Measurements from ENCODE around the gene ACSL3.
"Not testable (repeated sequence)": the region's sequence is repeated elsewhere in the genome, so short reads cannot be mapped to it uniquely, and the experiment has no call there.

ACSL3 gene

DNA sequence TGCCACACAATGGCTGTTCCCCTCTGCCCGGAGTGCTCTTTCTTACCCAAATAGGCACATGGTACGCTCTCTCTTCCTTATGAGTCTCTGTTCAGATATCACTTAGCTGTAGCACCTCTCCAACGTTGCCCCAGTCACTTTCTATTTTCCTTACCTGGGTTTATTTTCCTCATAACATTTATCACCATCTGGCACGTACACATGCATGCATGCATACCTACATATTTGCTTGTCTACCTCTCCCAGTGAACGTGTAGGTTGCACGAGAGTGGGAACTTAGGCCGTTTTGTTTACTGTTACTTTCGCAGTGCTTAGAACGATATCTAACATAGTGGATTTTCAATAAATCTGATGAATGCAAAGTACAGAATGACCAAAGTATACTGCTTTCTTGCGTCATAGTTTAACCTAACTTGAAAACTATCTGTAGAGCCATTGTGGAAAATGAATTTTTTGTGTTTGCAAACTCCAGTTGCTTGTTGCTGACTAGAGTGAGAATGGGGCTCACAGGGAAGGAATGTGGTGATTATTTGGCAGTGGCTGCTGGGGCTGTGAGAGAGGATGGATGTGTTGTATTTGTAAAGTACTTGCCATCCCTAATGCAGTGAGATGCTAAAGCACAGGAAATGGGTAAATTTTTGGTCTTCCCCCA, 47.1 kb downstream of the ACSL3 start:
- no peak overlapping the region for H3K4me3 ChIP-seq (replicated peaks in 1 of 2; ENCODE audit: low read depth in 2 of 2, low read length in 2 of 2)
- TF ChIP-seq, protein P1, sequence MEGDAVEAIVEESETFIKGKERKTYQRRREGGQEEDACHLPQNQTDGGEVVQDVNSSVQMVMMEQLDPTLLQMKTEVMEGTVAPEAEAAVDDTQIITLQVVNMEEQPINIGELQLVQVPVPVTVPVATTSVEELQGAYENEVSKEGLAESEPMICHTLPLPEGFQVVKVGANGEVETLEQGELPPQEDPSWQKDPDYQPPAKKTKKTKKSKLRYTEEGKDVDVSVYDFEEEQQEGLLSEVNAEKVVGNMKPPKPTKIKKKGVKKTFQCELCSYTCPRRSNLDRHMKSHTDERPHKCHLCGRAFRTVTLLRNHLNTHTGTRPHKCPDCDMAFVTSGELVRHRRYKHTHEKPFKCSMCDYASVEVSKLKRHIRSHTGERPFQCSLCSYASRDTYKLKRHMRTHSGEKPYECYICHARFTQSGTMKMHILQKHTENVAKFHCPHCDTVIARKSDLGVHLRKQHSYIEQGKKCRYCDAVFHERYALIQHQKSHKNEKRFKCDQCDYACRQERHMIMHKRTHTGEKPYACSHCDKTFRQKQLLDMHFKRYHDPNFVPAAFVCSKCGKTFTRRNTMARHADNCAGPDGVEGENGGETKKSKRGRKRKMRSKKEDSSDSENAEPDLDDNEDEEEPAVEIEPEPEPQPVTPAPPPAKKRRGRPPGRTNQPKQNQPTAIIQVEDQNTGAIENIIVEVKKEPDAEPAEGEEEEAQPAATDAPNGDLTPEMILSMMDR (IDR thresholded peaks at IDR 0.05; ENCODE audit: low read depth, low read length): no peak
- DNase-seq (ENCODE audit: low read depth in 2 of 2): peak; percentile 47 to 62

DNA sequence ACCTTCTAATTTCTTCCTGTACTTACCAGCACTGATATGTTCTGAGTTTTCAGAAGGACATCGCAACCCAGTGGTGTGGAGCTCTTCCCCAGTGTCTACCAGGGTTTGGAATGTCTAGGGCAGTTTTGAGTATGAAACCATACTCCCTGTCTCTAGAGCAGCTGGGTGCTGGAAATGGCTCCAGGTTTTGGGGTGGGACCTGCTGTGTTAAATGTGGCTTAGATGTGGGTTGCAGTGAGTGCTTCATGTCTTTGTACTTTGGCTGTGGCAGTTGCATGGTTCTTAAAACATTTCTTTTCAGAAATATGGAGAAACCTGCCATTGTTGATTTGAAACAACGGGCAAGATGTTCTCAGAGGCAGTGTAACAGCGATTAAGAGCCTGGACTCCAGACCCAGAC, 48.5 kb downstream of the ACSL3 start:
- H3K4me3 ChIP-seq (replicated peaks in 1 of 2; ENCODE audit: low read depth in 2 of 2, low read length in 2 of 2): no peak overlapping the region
- TF ChIP-seq, protein P1 (IDR thresholded peaks at IDR 0.05; ENCODE audit: low read depth, low read length): no peak
- no peak for DNase-seq (ENCODE audit: low read depth in 2 of 2)

DNA sequence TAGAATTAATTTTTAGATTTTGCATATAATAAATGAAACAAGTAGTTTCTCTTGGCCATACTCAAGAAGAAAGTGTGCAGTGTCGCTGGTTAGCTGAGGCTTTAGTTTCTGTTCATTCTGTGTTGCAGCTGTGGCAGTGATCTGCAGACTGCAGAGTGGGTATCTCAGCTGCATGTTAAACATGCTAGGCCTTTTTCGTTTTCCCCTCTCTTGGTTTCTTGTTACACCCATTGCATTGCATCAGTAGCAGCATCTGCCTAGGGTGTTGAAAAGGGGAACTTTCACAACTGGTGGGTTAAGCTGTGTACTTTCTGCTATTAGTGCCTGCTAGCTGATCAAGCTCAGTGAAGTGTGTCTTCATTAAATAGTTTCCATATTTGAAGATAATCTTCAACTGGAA, 51.3 kb downstream of the ACSL3 start:
- TF ChIP-seq, protein P1 (IDR thresholded peaks at IDR 0.05; ENCODE audit: low read depth, low read length): no peak
- H3K4me3 ChIP-seq (replicated peaks in 1 of 2; ENCODE audit: low read depth in 2 of 2, low read length in 2 of 2): no peak overlapping the region
- peak; percentile 48 to 65 for DNase-seq (ENCODE audit: low read depth in 2 of 2)

DNA sequence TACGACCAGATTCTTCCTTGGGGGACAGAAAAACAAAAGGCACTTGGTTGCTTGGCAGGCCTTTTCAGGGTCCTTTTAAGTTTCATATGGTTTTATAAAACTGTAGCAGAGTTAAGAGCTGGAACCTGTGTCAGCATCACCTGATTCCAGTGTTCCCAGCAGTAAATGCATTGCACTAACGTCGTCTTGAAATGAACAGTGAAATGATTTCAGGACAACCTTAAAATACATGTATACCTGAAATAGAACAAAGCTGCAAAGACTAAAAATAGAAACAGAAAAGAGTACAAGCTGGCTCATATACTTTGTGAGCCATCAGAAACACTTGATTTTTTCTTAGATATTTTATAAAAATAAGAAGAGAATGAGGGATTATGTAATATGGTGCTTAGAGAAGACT, 51.9 kb downstream of the ACSL3 start:
- TF ChIP-seq, protein P1 (IDR thresholded peaks at IDR 0.05; ENCODE audit: low read depth, low read length): no peak
- no peak overlapping the region for H3K4me3 ChIP-seq (replicated peaks in 1 of 2; ENCODE audit: low read depth in 2 of 2, low read length in 2 of 2)
- DNase-seq (ENCODE audit: low read depth in 2 of 2): no peak

DNA sequence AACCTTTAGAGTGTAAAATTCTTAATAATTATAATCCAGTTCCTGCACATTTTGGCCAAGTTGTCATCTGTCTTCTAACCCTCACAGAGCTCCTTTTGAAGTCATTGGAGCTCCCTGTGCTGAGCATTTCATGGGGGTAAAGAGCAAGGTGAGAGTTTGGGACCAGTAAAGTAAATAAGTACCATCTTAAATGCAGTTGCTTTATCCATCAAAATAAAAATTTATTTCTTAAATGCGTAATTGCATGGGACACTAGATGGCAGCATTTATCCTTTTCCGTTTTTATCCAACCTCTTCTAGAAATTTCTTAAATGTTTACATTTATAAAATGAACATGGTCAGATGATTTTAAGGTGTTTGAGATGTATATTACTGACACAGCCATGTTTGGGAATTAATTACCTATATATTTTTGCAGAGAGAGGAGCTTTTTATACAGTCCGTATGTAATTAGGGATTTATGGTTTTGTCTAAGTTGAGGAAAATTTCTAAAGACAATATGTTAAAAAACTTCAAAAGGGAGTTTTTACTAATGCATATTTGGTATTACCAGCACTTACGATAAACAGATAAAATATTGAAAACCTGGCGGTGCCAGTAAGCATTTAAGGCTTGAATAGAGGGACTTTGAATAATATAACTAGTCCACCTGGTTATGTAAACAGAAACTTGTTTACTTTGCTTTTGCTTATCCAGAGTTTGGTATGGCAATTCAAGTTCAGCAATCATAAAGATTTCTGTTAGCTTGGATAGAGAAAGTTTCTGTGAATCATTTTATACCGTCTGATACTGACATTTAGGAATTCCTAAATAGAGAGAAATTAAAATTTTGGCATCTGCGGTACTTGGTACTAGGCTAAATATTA, 54.5 kb downstream of the ACSL3 start:
- no peak overlapping the region for H3K4me3 ChIP-seq (replicated peaks in 1 of 2; ENCODE audit: low read depth in 2 of 2, low read length in 2 of 2)
- peak; percentile 49 to 56 for DNase-seq (ENCODE audit: low read depth in 2 of 2)
- TF ChIP-seq, protein P1 (IDR thresholded peaks at IDR 0.05; ENCODE audit: low read depth, low read length): peak; percentile 44

DNA sequence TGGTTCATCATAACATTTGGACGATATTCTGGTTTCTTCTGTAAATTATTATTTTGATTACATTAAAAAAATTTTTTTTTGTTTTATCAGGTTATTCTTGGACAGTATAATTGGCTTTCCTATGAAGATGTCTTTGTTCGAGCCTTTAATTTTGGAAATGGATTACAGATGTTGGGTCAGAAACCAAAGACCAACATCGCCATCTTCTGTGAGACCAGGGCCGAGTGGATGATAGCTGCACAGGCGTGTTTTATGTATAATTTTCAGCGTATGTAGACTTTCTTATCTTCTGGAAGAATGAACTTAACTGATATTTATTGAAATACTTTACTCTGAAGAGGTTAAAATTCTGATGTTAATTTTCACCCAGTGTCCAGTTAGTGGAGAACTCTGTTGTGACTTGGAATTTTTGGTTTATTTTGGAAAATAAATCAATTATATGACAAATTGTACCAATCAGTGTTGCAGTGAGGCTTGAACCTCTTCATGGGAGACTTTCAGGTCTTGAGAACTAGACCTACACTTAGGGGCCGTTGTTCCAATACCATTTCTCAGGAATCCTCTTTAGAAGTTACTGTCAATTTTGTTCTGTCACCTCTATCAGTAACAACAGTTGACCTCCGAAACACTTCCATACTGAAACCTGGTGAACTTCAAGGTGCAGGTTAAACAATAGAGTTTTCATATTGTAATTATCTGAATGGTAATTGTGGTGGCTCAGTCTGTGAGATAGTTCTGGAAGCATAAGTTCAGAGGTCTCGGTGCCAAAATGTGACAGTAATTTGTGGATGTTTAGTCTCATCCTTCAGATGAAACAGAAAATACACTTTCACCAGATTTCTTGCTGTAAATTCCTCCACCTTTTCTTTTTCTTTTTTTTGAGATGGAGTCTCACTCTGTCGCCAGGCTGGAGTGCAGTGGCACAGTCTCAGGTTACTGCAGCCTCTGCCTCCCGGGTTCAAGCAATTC, 55.7 kb downstream of the ACSL3 start:
- no peak for DNase-seq (ENCODE audit: low read depth in 2 of 2)
- no peak overlapping the region for H3K4me3 ChIP-seq (replicated peaks in 1 of 2; ENCODE audit: low read depth in 2 of 2, low read length in 2 of 2)
- TF ChIP-seq, protein P1 (IDR thresholded peaks at IDR 0.05; ENCODE audit: low read depth, low read length): no peak

DNA sequence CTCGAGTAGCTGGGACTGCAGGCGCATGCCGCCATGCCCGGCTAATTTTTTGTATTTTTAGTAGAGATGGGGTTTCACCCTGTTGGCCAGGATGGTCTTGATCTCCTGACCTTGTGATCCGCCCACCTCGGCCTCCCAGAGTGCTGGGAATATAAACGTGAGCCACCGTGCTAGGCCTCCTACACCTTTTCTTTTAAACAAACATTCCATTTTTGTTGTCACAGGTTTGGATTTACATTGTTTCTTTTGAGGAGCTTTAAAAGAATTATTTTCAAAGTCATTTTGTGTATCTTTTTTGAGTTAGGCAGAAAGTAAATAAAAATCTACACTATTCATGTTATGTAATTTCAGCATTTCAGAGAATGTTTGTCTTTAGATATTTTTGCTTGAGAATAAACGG, 56.4 kb downstream of the ACSL3 start:
- not testable (repeated sequence) for H3K4me3 ChIP-seq (replicated peaks in 1 of 2; ENCODE audit: low read depth in 2 of 2, low read length in 2 of 2); DNase-seq (ENCODE audit: low read depth in 2 of 2)

All from cardiac fibroblast (primary cell).